HG03439 (cell line): ENCODE data around the gene TRAK1.

ENCODE experiments used
- ATAC-seq: cut with Tn5 transposase; IDR thresholded peaks from one replicate; pipeline ENCODE4 v1.9.1; 2021; ENCODE audit warnings: mild to moderate bottlenecking, moderate library complexity; ENCODE audit not compliant: unreplicated experiment

TRAK1 gene

GRCh38 chr3:42174679-42175385 is 83.7 kb downstream of the TRAK1 start:
- no peak for ATAC-seq

GRCh38 chr3:42175386-42176240 is 84.5 kb downstream of the TRAK1 start:
- no peak for ATAC-seq

DNA sequence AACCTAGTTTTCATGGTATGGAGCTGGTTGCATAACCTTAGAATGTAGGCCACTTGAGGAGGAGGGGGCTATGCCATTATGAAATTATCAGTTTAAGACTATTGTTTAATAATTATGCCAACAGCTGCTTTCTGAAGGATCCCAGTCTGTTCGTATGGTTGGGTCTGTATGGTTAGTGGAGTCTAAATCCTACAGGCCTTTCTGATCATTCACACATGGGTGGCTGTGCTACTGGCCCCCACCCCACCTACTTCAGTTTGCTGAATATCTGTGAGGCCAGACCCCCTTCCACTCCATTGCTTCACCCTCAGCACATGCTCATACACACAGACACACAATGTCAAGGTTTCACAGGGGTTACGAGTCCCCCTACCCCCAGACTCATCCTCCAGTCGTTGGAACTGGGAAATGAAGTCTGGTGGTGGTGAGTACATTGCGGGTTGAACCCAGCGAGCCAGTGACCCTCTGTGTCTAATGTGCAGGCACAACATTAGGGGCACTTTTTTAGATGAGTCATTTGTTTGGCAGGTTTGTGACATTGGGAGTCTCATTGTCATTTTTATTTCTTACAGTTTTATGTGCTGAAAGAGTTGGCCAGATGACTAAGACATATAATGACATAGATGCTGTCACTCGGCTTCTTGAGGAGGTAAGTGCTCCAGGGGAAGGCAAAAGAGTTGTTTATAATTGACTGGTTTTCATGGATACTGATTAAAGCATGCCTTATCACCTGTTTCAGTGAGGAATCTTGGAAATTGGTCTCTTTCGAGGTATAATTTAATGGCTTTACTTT is 85.3 kb downstream of the TRAK1 start:
- no peak for ATAC-seq

DNA sequence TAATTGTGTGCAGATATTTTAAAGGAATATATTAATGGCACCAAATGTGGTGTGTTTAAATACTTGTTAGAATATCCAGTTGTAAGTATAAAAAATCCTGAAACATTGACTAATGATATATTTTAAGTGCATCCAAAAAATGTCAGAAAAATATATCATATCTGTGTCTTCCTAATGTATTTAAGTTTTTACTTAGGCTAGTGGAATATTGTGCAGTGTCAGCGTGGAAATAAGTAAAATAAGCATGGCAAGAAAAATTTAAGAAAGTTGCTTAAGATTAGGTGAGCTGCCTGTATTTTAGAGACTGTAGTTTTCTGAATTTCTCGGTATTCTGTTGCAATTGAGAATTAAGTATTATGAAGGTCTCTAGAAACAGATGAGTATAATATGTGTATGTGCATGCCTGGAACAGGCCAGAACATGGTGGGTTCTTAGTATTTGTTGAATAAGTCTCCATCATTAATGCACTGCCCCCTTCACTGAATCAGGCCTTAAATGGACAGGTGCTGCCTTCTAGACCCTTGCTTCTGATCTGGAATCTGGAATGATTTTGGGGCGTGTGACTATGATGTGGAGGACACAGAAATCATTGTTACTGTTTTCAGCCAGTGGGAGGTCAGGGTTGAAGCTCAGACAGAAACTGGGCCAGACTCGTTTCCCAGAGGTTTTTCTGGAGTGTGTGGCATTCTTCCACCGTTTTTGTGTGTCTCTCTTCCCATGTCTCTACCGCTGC is 86.1 kb downstream of the TRAK1 start:
- ATAC-seq: no peak

DNA sequence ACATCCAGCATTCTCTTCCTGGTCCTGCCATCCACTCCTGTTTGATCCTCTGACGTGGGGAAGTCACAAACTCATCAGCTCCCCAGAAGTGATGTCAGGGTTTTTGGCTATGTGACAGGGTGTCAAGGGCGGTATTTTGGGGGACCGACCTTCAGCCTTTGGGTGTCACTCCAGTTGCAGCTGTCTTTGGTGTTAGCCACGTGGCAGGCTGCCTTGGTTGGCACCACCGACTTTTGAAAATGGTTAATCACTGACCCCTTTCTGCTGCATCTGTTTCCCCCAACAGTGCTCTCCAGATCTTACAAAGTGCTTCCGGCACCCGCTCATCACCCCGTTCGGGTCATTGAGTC is 86.6 kb downstream of the TRAK1 start:
- ATAC-seq: no peak

- ATAC-seq: no peak
These were observed 88.1 kb downstream of the TRAK1 start for GRCh38 chr3:42179110-42179725.

DNA sequence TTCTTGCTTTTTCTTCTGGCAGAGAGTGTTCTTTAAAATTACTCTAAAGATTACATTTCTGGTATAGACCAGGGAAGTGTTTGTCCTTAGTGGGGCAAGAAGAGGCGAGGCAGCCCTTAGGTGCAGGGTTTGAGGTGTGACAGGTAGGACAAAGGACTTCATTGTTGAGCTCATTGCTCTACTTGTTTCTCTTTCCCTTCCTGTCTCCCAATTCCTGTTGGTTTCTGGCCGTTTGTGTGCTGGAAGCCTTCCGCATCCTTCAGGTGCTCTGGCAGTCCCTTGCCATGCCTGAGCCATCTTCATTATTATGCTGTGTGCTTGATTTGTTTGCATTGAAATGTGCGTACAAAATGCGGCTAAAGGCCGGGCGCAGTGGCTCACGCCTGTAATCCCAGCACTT is 89.7 kb downstream of the TRAK1 start:
- no peak for ATAC-seq

DNA sequence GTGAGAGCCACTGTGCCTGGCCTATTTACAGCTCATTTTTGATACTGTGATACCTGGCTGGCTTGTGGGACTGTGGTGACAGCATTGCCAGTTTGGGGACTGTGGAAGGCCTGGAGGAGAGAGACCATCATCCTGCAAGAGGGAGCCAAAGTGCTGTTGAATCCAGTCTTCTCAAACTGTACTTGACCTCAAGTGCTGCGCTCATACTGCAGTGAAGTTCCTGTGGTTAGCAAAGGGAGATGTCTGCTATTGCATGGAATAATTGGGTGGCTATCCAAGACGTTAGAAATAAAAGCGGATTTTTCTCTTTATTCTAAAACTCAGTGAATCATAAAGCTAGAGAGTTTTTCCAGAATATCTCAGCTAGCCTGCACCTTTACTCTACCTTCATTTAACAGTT is 91.4 kb downstream of the TRAK1 start:
- no peak for ATAC-seq

DNA sequence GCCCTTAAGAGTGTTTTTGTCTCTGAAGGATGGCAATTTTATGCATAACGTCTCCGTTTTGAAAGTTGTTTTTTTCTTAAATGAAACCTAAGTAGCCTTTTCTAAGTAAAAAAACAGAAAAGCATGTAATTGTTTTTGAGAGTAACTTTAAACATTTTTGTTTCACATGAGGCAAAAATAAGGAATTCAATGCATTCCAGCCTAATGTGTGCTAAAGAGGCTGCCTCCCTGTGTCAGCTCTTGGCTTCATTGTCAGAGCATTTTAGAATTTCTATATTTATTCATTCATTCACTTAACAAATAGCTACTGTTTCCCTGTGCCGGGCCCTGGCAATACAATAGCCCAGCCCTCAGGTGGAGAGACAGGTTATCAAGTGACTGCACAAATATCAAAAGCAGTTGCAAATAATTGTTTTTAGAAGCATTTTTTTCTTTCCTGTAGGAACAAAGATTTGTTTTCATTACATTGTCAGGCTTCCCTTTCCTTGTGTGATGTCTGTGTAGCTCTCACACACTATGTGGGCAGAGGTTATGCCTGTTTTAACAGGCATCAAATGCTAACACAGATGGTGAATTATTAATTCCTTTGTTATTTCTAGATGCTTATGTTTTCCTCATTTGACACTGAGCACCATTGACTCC is 93.0 kb downstream of the TRAK1 start:
- no peak for ATAC-seq

- ATAC-seq: no peak
These were observed 93.7 kb downstream of the TRAK1 start for GRCh38 chr3:42184651-42185443.

DNA sequence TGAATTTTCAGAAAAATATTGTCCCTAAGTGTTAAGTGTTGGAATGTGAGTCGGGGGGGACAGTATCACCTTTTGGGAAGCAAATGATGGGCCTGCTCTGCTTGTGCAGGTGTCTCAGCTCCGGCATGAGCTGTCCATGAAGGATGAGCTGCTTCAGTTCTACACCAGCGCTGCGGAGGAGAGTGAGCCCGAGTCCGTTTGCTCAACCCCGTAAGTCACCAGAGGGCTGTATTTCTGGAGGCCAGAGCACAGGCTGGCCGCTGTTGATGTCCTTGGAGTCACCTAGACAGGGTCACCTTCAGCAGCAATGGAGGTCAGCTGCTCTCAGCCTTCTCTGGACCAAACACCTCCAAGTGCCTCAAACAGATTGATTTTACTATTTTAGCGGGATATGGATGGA is 96.8 kb downstream of the TRAK1 start:
- ATAC-seq: no peak

DNA sequence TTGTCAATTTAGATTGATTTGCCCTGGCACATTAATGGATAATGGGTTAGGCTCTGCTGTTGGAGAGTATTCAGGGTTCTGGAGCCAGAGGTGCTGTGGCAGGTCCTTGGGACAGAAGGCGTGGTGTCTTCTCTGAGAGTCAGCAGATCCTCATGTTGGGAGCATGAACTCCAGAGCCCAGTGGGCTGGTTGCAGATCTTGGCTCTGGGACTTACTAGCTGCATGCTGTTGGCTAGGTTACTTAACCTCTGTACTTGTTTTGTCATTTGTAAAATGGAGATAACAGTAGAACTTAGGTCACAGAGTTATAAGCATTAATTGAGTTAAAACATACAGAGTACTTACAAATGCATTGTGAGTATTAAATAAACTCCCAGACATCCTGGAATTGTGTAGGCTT is 97.2 kb downstream of the TRAK1 start:
- ATAC-seq: no peak

DNA sequence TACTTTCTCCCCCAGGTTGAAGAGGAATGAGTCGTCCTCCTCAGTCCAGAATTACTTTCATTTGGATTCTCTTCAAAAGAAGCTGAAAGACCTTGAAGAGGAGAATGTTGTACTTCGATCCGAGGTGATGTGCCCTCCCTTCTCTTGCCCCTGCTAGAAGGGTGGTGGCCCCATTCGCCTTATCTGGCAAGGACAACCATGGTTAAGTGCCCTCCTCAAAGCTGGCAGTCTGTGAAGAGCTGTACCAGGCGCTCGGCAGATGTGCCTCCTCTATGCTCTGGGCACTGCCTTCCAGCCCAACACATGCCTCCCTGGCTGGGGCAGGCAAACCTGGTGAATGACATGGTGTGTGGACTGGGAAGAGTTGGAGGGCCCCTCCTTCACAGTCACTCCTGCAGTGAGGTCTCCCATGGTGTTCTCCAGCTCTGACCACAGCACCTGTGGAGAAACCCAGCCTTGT is 97.9 kb downstream of the TRAK1 start:
- ATAC-seq: no peak

- no peak for ATAC-seq
These were observed 98.6 kb downstream of the TRAK1 start for GRCh38 chr3:42189736-42190135.

DNA sequence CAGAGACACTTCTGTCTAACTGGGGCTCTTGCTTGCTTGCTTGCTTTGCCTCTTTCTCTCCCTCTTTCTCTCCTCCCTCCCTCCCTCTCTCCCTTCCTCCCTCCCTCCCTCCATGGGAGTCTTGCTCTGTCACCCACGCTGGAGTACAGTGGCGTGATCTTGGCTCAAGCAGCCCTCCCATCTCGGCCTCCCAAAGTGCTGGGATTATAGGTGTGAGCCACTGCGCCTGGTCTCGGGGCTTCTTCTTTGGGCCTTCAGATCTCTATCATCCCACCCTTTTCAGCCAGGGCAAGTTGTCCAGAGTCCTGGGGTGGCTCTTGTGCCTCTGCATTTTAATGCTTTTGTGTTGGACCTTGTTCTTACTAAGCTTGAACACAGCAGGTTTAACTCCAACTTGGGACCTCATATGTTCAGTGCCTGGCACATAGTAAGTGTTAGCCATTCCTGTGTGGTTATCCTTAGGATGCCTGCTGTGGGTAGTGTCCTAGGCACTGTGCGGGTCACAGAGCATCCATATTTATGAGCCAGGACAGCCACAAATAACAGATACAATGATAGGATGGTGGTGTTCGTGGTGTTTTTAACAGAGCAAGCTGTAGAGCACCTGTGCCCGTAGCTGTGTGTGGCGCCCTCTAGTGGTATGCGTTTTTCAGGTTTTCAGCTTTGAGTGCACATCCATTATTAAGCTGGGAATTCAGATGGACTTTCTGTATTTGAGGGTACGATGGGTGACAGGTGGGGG is 99.7 kb downstream of the TRAK1 start:
- no peak for ATAC-seq

- no peak for ATAC-seq
These were observed 100.2 kb downstream of the TRAK1 start for GRCh38 chr3:42191443-42191747.

- peak; percentile 30 for ATAC-seq
These were observed 101.4 kb downstream of the TRAK1 start for GRCh38 chr3:42192334-42193200.
